ENCODE measurements around the gene SLC34A1.
"Not testable (repeated sequence)": the region's sequence is repeated elsewhere in the genome, so short reads cannot be mapped to it uniquely, and the experiment has no call there.

The SLC34A1 gene

GRCh38 chr5:177410575-177410974, 26.3 kb downstream of the SLC34A1 start:
- DNase-seq (ENCODE audit: low read depth in 2 of 2): no peak

- no peak for DNase-seq (ENCODE audit: low read depth in 2 of 2)
Measured at GRCh38 chr5:177412603-177413233, 28.5 kb downstream of the SLC34A1 start.

GRCh38 chr5:177414481-177414880, 30.2 kb downstream of the SLC34A1 start:
- DNase-seq (ENCODE audit: low read depth in 2 of 2): no peak

GRCh38 chr5:177417081-177417480, 32.8 kb downstream of the SLC34A1 start:
- not testable (repeated sequence) for DNase-seq (ENCODE audit: low read depth in 2 of 2)

GRCh38 chr5:177419046-177419445, 34.8 kb downstream of the SLC34A1 start:
- no peak for DNase-seq (ENCODE audit: low read depth in 2 of 2)

GRCh38 chr5:177420472-177420871, 36.2 kb downstream of the SLC34A1 start:
- not testable (repeated sequence) for DNase-seq (ENCODE audit: low read depth in 2 of 2)

GRCh38 chr5:177421062-177421798, 37.0 kb downstream of the SLC34A1 start:
- no peak for DNase-seq (ENCODE audit: low read depth in 2 of 2)

- no peak for DNase-seq (ENCODE audit: low read depth in 2 of 2)
Measured at GRCh38 chr5:177423671-177424070, 39.4 kb downstream of the SLC34A1 start.

GRCh38 chr5:177425196-177425800, 41.1 kb downstream of the SLC34A1 start:
- no peak for DNase-seq (ENCODE audit: low read depth in 2 of 2)

GRCh38 chr5:177425801-177426565, 41.7 kb downstream of the SLC34A1 start:
- peak; percentile 98 to 100 for DNase-seq (ENCODE audit: low read depth in 2 of 2)

- DNase-seq (ENCODE audit: low read depth in 2 of 2): peak in 1 of 2 donors; percentile 51
Measured at GRCh38 chr5:177426566-177427210, 42.5 kb downstream of the SLC34A1 start, which contains the start of gene GRK6. GRK6 (plus strand) TSS chr5:177426676; CDS start chr5:177426846, 170 bp downstream.

GRCh38 chr5:177427211-177427822, 43.1 kb downstream of the SLC34A1 start:
- no peak for DNase-seq (ENCODE audit: low read depth in 2 of 2)

- no peak for DNase-seq (ENCODE audit: low read depth in 2 of 2)
Measured at GRCh38 chr5:177427919-177428573, 43.8 kb downstream of the SLC34A1 start.

GRCh38 chr5:177428574-177429217, 44.5 kb downstream of the SLC34A1 start:
- no peak for DNase-seq (ENCODE audit: low read depth in 2 of 2)

- DNase-seq (ENCODE audit: low read depth in 2 of 2): peak; percentile 82 to 89
Measured at GRCh38 chr5:177429248-177430040, 45.2 kb downstream of the SLC34A1 start.

- DNase-seq (ENCODE audit: low read depth in 2 of 2): no peak
Measured at GRCh38 chr5:177430140-177430951, 46.1 kb downstream of the SLC34A1 start.

- DNase-seq (ENCODE audit: low read depth in 2 of 2): no peak
Measured at GRCh38 chr5:177430972-177431316, 46.7 kb downstream of the SLC34A1 start.

Measured in stimulated activated CD4-positive, alpha-beta T cell treated with anti-CD3 and anti-CD28 coated beads, Interleukin-4, amount 100 ng/mL, for 48 hours (primary cell).